GM19395 (cell line): ENCODE data around the gene ZNF837.
"Not testable (repeated sequence)": the region's sequence is repeated elsewhere in the genome, so short reads cannot be mapped to it uniquely, and the experiment has no call there.

ENCODE experiments used
- ATAC-seq: cut with Tn5 transposase; IDR thresholded peaks from one replicate; pipeline ENCODE4 v1.9.1; 2021; ENCODE audit warnings: mild to moderate bottlenecking, moderate library complexity; ENCODE audit not compliant: unreplicated experiment

The ZNF837 gene

DNA sequence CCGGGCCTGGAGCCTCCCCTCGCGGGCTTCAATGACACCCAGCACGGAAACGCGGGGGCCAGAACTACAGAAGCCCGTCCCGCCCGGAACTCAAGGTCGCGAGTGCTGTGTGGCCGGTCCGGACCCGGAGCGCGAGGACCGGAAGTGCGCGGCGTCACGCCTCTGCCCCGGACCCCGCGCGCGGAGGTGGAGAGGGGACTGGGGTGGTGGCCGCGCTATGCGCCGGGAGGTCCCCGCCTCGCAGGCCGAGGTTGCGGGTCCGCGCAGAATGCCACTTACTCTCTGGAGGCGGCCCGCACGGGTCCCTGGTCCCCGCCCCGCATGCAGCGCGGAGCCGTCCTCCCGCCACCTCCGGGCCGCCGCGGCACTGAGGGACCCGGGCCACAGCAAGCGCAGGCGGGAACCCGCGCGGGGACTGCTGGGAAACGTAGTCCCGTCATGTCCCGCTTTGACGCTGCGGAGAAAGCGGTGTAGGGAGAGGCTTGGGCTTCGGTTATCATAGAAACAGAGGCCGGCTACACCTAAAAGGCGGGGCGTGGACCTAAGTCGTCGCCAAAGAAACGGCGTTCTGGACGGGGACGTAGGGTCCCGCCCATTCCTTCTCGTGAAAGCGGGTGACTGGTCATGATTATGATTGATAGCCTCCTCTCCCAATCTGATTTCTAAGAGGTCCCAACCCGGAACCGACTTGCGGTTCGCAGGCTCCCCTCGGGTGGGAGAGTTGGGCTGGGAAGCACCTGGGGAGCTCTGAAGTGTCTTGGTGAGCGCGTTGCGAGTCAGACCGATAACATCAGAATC is at the start of gene ZNF837:
Gene ZNF837, minus strand, starts transcription at position 369 of the 798 bp plus-strand sequence. CDS start 11,698 bp downstream, outside the sequence.
- peak; percentile 83 for ATAC-seq

DNA sequence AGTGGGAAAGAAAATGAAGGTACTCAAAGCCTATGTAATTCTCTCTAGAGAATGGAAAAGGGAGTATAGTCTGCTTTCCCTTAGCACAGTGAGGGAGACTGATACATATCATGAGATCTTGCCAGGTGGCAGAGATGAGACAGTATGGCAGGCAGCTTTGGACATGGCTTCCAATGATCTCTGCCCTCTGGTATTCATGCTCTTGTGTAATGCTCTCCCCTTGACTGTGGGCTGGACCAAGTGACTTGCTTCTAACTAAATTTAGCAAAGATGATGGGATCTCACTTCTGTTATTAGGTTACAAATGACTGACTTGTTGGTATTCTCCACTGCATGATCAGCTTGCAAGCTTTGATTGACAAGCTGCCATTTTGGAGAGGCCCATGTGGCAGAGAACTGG is 48.9 kb upstream of the ZNF837 start:
- ATAC-seq: no peak

DNA sequence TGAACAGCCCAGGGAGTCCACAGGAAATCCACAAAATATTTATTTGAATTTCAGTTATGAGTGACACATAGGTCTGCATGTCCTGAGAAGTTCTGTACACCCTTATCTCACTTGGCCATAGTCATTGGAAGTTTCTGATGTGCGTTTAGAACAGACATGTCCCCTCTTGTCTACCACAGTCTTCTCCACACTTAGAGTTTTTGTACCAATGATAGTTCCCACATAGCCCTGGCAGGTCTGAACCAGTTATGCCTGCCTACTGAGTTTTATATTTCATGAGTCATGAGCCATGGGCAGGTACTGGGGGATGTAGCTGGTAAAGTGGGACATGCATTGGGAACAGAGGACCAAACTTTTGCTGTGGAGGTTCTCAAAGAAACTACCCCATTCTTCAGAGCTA is 47.8 kb upstream of the ZNF837 start:
- no peak for ATAC-seq

- no peak for ATAC-seq
Observed at GRCh38 chr19:58417071-58417470, 36.2 kb upstream of the ZNF837 start.

- ATAC-seq: no peak
Observed at GRCh38 chr19:58416604-58417003, 35.8 kb upstream of the ZNF837 start.

- ATAC-seq: peak; percentile 19
Observed at GRCh38 chr19:58409010-58409790, 28.4 kb upstream of the ZNF837 start.

GRCh38 chr19:58408152-58409009 is 27.6 kb upstream of the ZNF837 start, which contains the start of gene ZNF584:
Gene ZNF584 (plus strand): TSS chr19:58408649. CDS start chr19:58409148, 499 bp downstream.
- ATAC-seq: peak; percentile 92

DNA sequence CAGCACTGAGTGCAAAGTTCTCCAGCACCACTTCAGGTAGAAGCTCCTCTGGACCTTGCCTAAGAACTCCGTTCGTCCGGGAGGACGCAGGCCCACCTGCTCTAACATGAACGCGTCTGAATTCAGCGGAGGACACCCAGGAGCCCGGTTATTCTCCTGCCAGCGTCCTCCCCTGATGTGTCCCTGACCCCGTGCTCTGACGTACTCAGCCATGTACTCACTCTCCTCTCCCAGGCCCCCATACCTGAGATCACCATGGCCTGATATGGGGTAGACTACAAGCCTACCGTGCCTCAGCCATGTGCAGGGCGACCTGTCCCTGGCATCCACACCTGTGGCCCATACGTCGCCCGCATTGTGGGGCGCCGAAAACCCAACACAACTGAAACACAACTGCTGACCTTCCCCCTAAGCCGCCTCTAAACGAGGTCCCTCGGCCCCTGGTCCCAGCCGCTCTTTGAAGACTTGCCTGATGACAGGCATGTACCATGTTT is 26.9 kb upstream of the ZNF837 start:
- peak; percentile 15 for ATAC-seq

DNA sequence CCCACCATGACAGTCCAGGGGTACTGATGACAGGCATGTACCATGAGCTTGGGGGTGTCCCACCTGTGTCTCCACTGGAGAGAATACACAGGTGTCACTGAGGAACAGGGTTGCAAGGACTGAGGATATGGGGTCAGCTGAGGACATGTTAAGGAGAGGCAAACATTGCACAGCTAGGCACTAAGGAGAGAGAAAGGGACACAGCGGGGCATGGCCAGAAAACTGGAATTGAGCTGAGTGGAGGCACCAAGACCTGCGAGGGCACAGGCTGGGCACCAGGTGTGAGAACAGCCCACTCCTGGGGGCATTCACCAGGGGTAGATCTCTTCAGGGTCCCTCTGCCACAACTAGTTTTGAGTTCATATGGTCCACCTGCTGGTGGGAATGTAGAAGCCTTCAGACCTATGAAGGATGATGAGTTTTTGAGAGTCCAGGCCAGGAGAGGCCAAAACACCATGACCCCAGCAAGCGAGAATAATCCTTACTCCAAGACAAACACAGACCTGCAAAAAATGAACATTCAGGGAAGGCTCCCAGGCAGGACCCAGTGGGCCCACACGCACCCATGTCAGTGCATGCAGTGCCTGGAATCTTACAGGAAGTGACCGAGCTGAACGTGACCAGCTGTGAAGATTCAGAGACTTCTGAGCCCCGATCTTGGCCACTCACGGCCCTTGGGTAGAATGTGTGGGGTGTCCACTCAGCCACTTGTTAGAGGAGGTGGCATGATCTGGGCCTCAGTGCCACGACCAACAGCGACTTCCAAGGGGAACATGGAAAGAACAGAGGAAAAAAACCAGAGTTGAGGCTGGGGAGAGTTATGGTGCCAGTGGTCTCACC is 26.2 kb upstream of the ZNF837 start:
- no peak for ATAC-seq

DNA sequence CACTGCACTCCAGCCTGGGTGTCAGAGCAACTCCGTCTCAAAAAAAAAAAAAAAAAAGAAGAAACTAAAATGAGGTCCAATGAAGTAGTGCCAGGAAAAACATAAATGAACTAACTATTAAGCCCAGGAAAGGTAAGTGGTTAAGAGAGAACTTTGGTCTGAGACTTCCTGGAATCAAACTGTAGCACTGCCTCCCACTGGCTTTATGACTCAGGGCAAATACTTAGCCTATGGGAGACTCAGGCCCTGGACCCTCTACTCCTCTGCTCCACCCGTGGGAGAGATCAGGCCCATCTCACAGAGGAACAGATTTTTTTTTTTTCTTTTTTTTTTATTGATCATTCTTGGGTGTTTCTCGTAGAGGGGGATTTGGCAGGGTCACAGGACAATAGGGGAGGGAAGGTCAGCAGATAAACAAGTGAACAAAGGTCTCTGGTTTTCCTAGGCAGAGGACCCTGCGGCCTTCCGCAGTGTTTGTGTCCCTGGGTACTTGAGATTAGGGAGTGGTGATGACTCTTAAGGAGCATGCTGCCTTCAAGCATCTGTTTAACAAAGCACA is 23.2 kb upstream of the ZNF837 start:
- not testable (repeated sequence) for ATAC-seq

- no peak for ATAC-seq
Observed at GRCh38 chr19:58401840-58402421, 21.1 kb upstream of the ZNF837 start.

DNA sequence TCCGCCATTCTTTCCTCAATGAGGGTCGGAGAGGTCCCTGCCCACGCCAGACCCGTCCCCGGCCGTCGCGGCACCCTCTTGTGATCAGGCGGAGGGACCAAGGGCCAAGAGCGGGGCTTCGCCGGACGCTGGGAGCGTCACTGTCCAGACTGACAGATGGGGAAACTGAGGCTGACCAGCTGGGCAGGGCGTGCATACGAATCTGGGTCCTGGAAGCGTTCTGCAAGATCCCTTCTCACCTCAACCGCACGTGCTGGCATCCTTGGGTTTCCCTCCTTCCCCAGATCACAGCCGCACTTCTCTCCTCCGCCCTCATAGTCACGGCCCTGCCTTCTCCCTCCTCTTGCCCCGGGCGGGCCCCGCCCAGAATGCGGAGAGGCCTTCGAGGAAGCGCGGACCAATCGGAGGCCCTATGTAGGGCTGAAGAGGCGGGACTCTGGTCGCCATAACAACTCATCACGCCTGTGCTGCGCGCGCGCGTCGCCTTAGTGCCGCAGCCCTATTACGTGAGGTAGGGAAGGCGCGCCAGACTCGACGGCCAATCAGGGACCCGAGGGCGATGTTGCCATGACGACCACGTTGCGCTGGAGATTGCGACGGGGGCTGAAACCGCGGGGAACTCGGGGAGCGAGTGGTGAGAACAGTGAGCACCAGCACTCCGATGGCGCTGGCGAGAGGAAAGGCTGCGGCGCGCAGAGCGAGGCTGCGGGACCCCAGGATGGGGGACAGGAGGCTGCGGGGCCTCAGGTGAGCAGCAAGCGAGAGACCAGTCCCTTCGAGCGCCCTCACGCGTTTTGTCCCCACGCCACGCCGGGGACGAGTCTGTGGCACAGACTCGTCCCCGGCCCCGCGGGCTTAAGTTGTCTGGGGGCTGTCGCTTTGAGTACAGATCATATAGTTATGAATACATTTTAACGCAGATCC is 20.3 kb upstream of the ZNF837 start:
- ATAC-seq: peak; percentile 99

DNA sequence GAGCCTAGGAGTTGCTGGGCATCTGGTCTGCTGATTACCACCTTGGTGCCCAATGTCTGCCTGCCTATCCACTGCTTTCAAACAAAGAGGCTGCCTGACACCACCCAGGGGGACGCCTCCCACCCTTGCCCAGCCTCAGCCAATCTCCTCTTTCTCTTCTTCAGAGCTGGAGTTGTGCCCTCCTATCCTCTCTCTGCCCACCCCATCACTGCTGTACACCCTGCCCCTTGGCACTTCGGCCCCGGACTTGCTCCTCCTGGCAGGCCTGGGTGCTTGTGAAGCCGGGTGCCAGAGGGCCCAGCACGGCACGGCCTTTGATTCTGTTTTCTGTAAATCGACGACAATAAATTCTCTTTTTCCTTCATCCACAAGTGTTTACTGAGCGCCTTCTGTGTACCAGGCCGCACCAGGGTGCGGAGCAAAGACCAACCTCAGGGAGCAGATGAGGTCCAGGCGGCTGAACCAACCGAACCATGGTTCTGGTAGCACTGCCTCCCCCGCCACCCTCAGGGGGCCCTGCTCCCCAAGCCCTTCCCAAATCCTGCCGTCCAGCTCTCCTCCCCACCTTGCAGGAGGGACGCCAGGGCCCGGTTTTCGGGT is 19.6 kb upstream of the ZNF837 start:
- no peak for ATAC-seq

DNA sequence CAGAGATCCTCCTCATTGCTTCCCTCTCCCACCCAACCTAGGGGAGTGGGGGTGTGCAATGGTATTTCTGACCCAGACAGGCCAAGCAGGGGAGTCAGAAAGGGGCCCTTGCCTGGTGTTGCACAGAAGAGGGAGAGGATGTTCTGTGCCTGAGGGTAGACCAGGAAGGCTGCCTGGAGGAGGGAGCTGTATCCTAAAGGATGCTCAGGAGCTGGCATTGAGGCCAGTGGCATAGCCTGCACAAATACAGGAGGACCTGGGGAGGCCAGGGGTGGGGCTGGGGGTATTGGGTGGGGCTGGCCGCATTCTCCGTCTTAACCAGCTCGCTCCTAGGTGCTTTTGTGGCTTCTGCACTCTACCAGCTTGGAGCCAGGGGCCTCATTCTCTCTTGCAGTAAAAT is 19.1 kb upstream of the ZNF837 start:
- ATAC-seq: no peak

DNA sequence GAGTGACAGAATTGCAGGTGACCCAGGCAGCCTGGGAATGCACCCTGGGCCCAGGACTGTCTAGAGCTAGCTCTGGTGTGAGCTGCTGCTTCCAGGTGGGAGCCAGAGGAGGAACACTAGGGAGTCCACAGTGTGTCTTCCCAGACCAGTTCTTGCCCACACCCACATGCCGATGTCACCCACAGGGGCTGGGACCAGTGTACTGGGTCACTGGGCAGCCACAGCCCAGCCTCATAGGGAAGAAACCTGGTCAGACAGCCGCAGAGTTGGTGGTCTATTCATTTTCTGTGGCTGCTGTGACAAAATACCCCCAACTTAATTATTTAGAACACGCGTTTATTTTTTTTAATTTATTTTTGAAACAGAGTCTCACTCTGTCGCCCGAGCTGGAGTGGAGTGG is 17.7 kb upstream of the ZNF837 start:
- ATAC-seq: no peak

DNA sequence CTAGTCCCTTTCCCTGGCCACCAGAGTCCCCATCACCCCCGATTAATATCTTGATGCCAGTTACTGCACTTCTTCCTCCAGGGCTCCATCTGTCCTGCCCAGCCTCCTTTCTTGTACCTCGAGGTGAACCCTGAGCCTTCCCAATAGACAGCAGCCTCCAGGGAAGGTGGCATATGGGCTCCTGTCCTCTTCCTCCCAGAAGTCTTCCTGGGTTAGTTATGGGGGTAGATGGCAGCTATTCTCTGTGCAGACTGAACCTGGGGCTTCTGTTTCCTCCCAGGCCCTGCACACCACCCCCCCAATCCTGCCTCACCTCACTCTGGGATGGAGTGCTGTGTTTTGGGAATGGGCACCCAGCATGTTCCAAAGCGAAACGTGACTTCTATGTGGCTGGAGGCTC is 17.3 kb upstream of the ZNF837 start:
- ATAC-seq: no peak

- ATAC-seq: no peak
Observed at GRCh38 chr19:58397533-58398037, 16.8 kb upstream of the ZNF837 start.
